ENCODE measurements around the gene GALNT16. TPM values are rescaled to one million over a fixed set of nuclear protein-coding genes. Genes with fewer than 3 reads are reported as not detected.

The GALNT16 gene
- total RNA-seq, 2 experiments from 2014 or later, result not detected

GRCh38 chr14:69268763-69269162 lies 8.8 kb downstream of the GALNT16 start:
- Mint-ChIP-seq H3K27ac (no peak overlapping the region), H3K36me3 (ENCODE audit: low read depth) (no peaks in the 10 kb centered on the region), H3K4me3 (no peak overlapping the region), H3K4me1 (ENCODE audit: low read depth) (no peaks in the 10 kb centered on the region), H3K9me3 (no peaks in the 10 kb centered on the region), H3K27me3 (peaks cover 20% of the 10 kb centered on the region)
- no peak for ATAC-seq (ENCODE audit: poor library complexity)
- Histone ChIP-seq H3K4me1 (ENCODE audit: insufficient read depth, low read length) (no peaks in the 10 kb centered on the region), H3K4me3 (ENCODE audit: low read length) (no peak overlapping the region), H3K27me3 (ENCODE audit: control insufficient read depth in 1 of 2, insufficient read depth in 2 of 2, low read length in 2 of 2) (peaks cover 7 to 14% of the 10 kb centered on the region in 2 experiments), H3K9me3 (ENCODE audit: control insufficient read depth in 1 of 2, insufficient read depth in 1 of 2, low read length in 2 of 2) (no peaks in the 10 kb centered on the region), H3K27ac (ENCODE audit: low read depth in 1 of 2, low read length in 2 of 2) (no peak overlapping the region), H3K36me3 (ENCODE audit: insufficient read depth, low read length) (no peaks in the 10 kb centered on the region)
- intact Hi-C loops (cut with DNase I, micrococcal nuclease), result no loop called here
- DNase-seq, result no peak
- TF ChIP-seq CTCF (IDR thresholded peaks at IDR 0.05), result no peak
- POLR2A ChIA-PET, result no interaction called here
- CTCF ChIA-PET, result no interaction called here

GRCh38 chr14:69269381-69269780 lies 9.4 kb downstream of the GALNT16 start:
- H3K27ac ChIP-seq (ENCODE audit: low read depth in 1 of 2, low read length in 2 of 2), result no peak overlapping the region
- Mint-ChIP-seq H3K27me3 (peaks cover 17% of the 10 kb centered on the region), H3K4me1 (ENCODE audit: low read depth) (no peaks in the 10 kb centered on the region), H3K4me3 (no peak overlapping the region), H3K9me3 (no peaks in the 10 kb centered on the region), H3K36me3 (ENCODE audit: low read depth) (no peaks in the 10 kb centered on the region), H3K27ac (no peak overlapping the region)
- no peak for TF ChIP-seq CTCF (IDR thresholded peaks at IDR 0.05)
- DNase-seq (no peak), ATAC-seq (ENCODE audit: poor library complexity) (no peak)
- intact Hi-C loops (cut with DNase I, micrococcal nuclease), result no loop called here
- POLR2A ChIA-PET, result no interaction called here
- no peaks in the 10 kb centered on the region for H3K36me3 ChIP-seq (ENCODE audit: insufficient read depth, low read length)
- peaks cover 8% of the 10 kb centered on the region in 2 experiments for H3K27me3 ChIP-seq (ENCODE audit: control insufficient read depth in 1 of 2, insufficient read depth in 2 of 2, low read length in 2 of 2)
- no peaks in the 10 kb centered on the region for H3K9me3 ChIP-seq (ENCODE audit: control insufficient read depth in 1 of 2, insufficient read depth in 1 of 2, low read length in 2 of 2)
- H3K4me3 ChIP-seq (ENCODE audit: low read length), result no peak overlapping the region
- H3K4me1 ChIP-seq (ENCODE audit: insufficient read depth, low read length), result no peaks in the 10 kb centered on the region
- CTCF ChIA-PET, result no interaction called here

GRCh38 chr14:69270097-69270496 lies 10.1 kb downstream of the GALNT16 start:
- Histone ChIP-seq H3K4me1 (ENCODE audit: insufficient read depth, low read length) (no peaks in the 10 kb centered on the region), H3K27me3 (ENCODE audit: control insufficient read depth in 1 of 2, insufficient read depth in 2 of 2, low read length in 2 of 2) (peaks cover 8 to 10% of the 10 kb centered on the region in 2 experiments), H3K27ac (ENCODE audit: low read depth in 1 of 2, low read length in 2 of 2) (no peak overlapping the region), H3K4me3 (ENCODE audit: low read length) (no peak overlapping the region), H3K9me3 (ENCODE audit: control insufficient read depth in 1 of 2, insufficient read depth in 1 of 2, low read length in 2 of 2) (no peaks in the 10 kb centered on the region), H3K36me3 (ENCODE audit: insufficient read depth, low read length) (no peaks in the 10 kb centered on the region)
- Mint-ChIP-seq H3K9me3 (no peaks in the 10 kb centered on the region), H3K27me3 (peaks cover 21% of the 10 kb centered on the region), H3K36me3 (ENCODE audit: low read depth) (no peaks in the 10 kb centered on the region), H3K27ac (no peak overlapping the region), H3K4me1 (ENCODE audit: low read depth) (no peaks in the 10 kb centered on the region), H3K4me3 (no peak overlapping the region)
- no peak for TF ChIP-seq CTCF (IDR thresholded peaks at IDR 0.05)
- POLR2A ChIA-PET, result no interaction called here
- no peak for DNase-seq
- CTCF ChIA-PET, result interaction anchor here (0.6 kb wide), 1 partner anchor 32 kb away, joined by 3 read pairs; no protein-coding TSS in a partner anchor
- ATAC-seq (ENCODE audit: poor library complexity), result no peak
- intact Hi-C loops (cut with DNase I, micrococcal nuclease), result no loop called here

All from CD4-positive, alpha-beta T cell (primary cell).